Endothelial cell of umbilical vein (primary cell): ENCODE results near the gene MRPL4.

ENCODE experiments used
- CTCF ChIP-seq, 2 donors: IDR thresholded peaks; 1 replicate in 1 of 2; 2 replicates in 1 of 2; pipeline ENCODE4 v1.5.1; 2011; ENCODE audit warnings: low read length in 2 of 2, mild to moderate bottlenecking in 2 of 2, moderate library complexity in 2 of 2, control low read depth in 1 of 2, inconsistent platforms in 1 of 2, low read depth in 1 of 2; ENCODE audit not compliant: insufficient read depth in 1 of 2; ENCODE audit errors: extremely low read depth in 1 of 2
- GATA2 ChIP-seq: IDR thresholded peaks from 2 replicates; pipeline ENCODE4 v1.7.0; 2011; ENCODE audit warnings: low read depth, mild to moderate bottlenecking, moderate library complexity, mixed read lengths, low read length; ENCODE audit not compliant: insufficient read length, insufficient read depth
- POLR2A ChIP-seq: IDR thresholded peaks from 2 replicates; pipeline ENCODE4 v1.6.1; 2012; ENCODE audit warnings: low read depth, mild to moderate bottlenecking, control low read depth, low read length

GRCh38 chr19:10237702-10238101, 14.3 kb upstream of the MRPL4 start:
- no peak for TF ChIP-seq CTCF (IDR thresholded peaks at IDR 0.05; ENCODE audit: extremely low read depth in 1 of 2, insufficient read depth in 1 of 2, low read depth in 1 of 2, low read length in 2 of 2)
- TF ChIP-seq POLR2A, result no peak
- no peak for TF ChIP-seq GATA2
